ENCODE results near the gene CR1L. TPM values are rescaled to one million over a fixed set of nuclear protein-coding genes. Genes with fewer than 3 reads are reported as not detected.

Gene CR1L
- total and polyA plus RNA-seq, 8 donors: 1.3 TPM; not detected in 7

DNA sequence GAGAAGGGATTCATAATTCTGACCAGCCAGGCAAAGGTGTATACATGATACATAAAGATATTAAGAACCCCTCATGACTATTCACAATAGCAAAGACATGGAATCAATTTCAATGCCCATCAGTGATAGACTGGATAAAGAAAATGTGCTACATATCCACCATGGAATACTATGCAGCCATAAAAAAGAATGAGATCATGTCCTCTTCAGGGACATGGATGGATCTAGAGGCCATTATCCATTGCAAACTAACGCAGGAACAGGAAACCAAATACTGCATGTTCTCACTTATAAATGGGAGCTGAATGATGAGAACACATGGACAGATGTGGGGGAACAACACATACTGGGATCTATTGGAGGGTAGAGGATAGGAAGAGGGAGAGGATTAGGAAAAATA is 21.4 kb downstream of the CR1L start:
- peaks cover 0 to 38% (median 2%) of the 10 kb centered on the region in 4 donors for H3K27me3 ChIP-seq

DNA sequence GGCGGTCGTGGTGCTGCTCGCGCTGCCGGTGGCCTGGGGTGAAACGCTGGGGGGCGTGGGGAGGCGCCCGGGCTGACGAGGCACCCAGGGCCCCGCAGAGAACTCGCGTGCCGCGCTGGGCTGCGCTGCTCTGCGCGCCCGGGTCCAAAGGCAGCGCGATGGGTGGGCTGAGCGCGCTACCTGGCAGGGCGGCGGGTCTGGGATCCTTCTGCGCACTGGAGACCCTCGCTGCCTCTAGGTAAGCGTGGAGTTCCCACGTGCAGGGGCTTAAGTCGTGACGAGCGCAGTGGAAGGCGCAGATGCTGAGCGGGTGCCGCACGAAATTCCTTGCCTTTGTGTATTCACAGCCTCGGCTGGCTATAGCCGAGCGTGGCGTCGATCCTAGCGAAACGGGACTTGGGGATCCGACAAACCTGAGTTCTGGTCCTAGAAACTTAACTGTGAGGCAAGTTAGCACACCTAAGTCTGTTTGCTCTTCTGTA is 24.6 kb downstream of the CR1L start:
- H3K4me1 ChIP-seq: peaks cover 0 to 5% (median 0%) of the 10 kb centered on the region in 3 donors
- DNase-seq (peak in 1 of 6 donors; percentile 45), FAIRE-seq (no peak), ATAC-seq (peak in 1 of 4 donors; percentile 11)
- intact Hi-C loops (cut with DNase I): no loop called here
- 4 to 5% methylated on average over 44 of the region's 44 CpGs for WGBS, 2 donors
- H3K9me3 ChIP-seq: no peaks in the 10 kb centered on the region
- TF ChIP-seq, protein P1, sequence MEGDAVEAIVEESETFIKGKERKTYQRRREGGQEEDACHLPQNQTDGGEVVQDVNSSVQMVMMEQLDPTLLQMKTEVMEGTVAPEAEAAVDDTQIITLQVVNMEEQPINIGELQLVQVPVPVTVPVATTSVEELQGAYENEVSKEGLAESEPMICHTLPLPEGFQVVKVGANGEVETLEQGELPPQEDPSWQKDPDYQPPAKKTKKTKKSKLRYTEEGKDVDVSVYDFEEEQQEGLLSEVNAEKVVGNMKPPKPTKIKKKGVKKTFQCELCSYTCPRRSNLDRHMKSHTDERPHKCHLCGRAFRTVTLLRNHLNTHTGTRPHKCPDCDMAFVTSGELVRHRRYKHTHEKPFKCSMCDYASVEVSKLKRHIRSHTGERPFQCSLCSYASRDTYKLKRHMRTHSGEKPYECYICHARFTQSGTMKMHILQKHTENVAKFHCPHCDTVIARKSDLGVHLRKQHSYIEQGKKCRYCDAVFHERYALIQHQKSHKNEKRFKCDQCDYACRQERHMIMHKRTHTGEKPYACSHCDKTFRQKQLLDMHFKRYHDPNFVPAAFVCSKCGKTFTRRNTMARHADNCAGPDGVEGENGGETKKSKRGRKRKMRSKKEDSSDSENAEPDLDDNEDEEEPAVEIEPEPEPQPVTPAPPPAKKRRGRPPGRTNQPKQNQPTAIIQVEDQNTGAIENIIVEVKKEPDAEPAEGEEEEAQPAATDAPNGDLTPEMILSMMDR (IDR thresholded peaks at IDR 0.05): no peak
- H3K27me3 ChIP-seq: peaks cover 0 to 45% (median 6%) of the 10 kb centered on the region in 4 donors
- no peak overlapping the region for H3K27ac ChIP-seq
- H3K4me3 ChIP-seq: peak overlapping the region in 1 of 4 donors; percentile 14
- H3K36me3 ChIP-seq: no peaks in the 10 kb centered on the region

More for the DNA sequence above, 21.4 kb downstream of the CR1L start:
- TF ChIP-seq, protein P1 (IDR thresholded peaks at IDR 0.05): no peak
- Histone ChIP-seq H3K4me1 (peaks cover 0 to 5% (median 0%) of the 10 kb centered on the region in 3 donors), H3K4me3 (no peak overlapping the region), H3K9me3 (no peaks in the 10 kb centered on the region), H3K27ac (no peak overlapping the region), H3K36me3 (no peaks in the 10 kb centered on the region)
- ATAC-seq (no peak), FAIRE-seq (no peak), DNase-seq (no peak)
- WGBS, 2 donors: 55 to 78% methylated on average over 1 of the region's 1 CpG
- intact Hi-C loops (cut with DNase I): no loop called here

DNA sequence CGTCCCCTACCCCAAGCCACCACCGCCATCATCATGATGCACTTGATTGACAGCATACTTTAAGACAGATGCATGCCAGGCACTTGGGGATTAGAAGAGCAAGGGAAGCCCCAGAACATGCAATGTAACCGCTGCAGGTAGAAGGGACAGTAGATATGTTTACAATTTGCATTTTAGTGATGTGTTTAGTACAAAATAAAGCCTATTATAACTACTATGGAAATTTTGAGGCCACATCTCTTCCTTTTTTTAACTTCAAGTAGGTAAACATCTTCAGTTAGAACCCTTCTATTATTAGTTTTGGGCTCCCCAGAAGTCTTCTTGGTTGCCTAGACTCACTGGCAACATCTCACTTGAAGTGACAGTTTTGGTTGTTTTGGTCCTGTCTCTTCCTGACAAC is 25.3 kb downstream of the CR1L start:
- no peak for FAIRE-seq
- 75 to 79% methylated on average over 3 of the region's 3 CpGs for WGBS, 2 donors
- Histone ChIP-seq H3K9me3 (no peaks in the 10 kb centered on the region), H3K4me3 (no peak overlapping the region), H3K36me3 (no peaks in the 10 kb centered on the region), H3K27me3 (peaks cover 0 to 45% (median 6%) of the 10 kb centered on the region in 4 donors), H3K27ac (no peak overlapping the region), H3K4me1 (peaks cover 0 to 5% (median 0%) of the 10 kb centered on the region in 3 donors)
- intact Hi-C loops (cut with DNase I): no loop called here
- TF ChIP-seq, protein P1 (IDR thresholded peaks at IDR 0.05): no peak
- no peak for DNase-seq
- no peak for ATAC-seq

DNA sequence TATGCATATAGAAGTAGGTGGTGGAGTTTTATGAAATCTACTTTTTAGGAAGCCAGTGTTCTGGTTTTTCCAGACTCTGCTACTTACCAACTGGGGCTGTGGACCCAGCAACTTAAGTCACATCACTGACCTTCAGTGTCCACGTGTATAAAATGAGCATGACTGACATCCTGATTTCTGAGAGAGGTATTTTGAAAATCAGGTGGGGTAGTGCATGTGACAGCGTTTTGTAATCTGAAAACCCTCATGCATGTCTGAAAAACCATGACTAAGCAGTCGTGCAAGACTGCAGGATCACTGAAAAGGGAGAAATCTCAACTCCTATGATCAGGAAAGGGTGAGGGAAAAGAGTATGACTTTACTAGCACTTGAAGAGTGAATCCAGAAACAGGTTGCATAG is 26.1 kb downstream of the CR1L start:
- Histone ChIP-seq H3K4me1 (peaks cover 0 to 5% (median 0%) of the 10 kb centered on the region in 3 donors), H3K27ac (no peak overlapping the region), H3K4me3 (no peak overlapping the region), H3K27me3 (peaks cover 0 to 45% (median 6%) of the 10 kb centered on the region in 4 donors), H3K36me3 (no peaks in the 10 kb centered on the region), H3K9me3 (no peaks in the 10 kb centered on the region)
- FAIRE-seq (no peak), ATAC-seq (no peak), DNase-seq (no peak)
- intact Hi-C loops (cut with DNase I): no loop called here
- TF ChIP-seq, protein P1 (IDR thresholded peaks at IDR 0.05): no peak
- 18 to 21% methylated on average over 3 of the region's 3 CpGs for WGBS, 2 donors

DNA sequence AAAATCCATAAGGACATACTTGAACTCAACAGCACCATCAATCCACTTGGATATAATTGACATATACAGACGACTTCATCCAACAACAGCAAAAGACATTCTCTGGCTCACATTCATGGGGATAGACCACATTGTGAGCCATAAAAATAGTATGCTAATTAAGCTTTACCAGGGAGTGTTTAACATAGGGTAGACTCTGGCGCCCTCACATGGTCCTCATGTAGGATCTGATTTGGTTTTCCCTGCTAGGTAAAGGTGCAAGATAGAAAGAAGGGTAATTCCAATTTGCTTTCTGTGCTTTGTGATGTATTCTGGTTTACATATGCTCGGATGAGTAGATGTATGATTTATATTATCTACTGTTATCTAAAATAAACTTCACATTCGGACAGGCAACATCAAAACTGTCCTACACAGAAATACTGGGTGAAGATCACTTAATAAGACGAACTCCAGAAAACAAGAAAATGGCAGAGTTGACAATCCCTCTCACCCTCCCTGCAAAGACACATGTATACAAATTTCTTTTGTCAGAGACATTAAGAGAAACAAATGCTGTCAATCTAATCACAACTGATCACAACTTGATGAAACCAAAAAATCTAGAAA is 27.7 kb downstream of the CR1L start:
- peaks cover 0 to 30% (median 6%) of the 10 kb centered on the region in 4 donors for H3K27me3 ChIP-seq
- no peaks in the 10 kb centered on the region for H3K9me3 ChIP-seq
- FAIRE-seq: no peak
- peaks cover 0 to 5% (median 0%) of the 10 kb centered on the region in 3 donors for H3K4me1 ChIP-seq
- peak in 3 of 4 donors; percentile 43 to 60 (median 55) for ATAC-seq
- intact Hi-C loops (cut with DNase I): no loop called here
- H3K4me3 ChIP-seq: no peak overlapping the region
- DNase-seq: no peak
- no peaks in the 10 kb centered on the region for H3K36me3 ChIP-seq
- WGBS, 2 donors: 22 to 23% methylated on average over 5 of the region's 5 CpGs
- TF ChIP-seq, protein P1 (IDR thresholded peaks at IDR 0.05): peak in 1 of 4 donors; percentile 13
- H3K27ac ChIP-seq: no peak overlapping the region
